ENCODE results near the gene ME3. TPM values are rescaled to one million over a fixed set of nuclear protein-coding genes. Genes with fewer than 3 reads are reported as not detected.

The ME3 gene
- total and polyA plus RNA-seq, 2 donors (not counting 1 experiment from before 2014, with no cell fraction given), result 8.8 to 50.7 TPM

- no peak overlapping the region for H2AFZ ChIP-seq (ENCODE audit: low read length)
- no peak overlapping the region for H3K4me2 ChIP-seq (ENCODE audit: extremely low read depth, insufficient read depth, low read length)
- TF ChIP-seq EZH2 (IDR thresholded peaks at IDR 0.05; ENCODE audit: low read length, missing control alignments) (no peak), CTCF (conservative IDR thresholded peaks at IDR 0.05 in 1 of 2, IDR thresholded peaks at IDR 0.05 in 1 of 2; ENCODE audit: low read depth in 1 of 2, low read length in 2 of 2) (no peak)
- H3K79me2 ChIP-seq (ENCODE audit: control insufficient read depth, insufficient read depth, low read length), result no peaks in the 10 kb centered on the region
- H3K27me3 ChIP-seq (ENCODE audit: control insufficient read depth, insufficient read depth, low read length), result no peaks in the 10 kb centered on the region
- H3K9me3 ChIP-seq (ENCODE audit: control insufficient read depth, insufficient read depth, low read depth, low read length), result no peaks in the 10 kb centered on the region
- DNase-seq (ENCODE audit: low read depth in 2 of 2), result no peak
- H3K27ac ChIP-seq (ENCODE audit: insufficient read depth, low read length), result no peak overlapping the region
- no peaks in the 10 kb centered on the region for H3K4me1 ChIP-seq (ENCODE audit: control insufficient read depth, extremely low read depth, insufficient read depth, low read length)
- H3K9ac ChIP-seq (ENCODE audit: insufficient read depth, low read length), result no peak overlapping the region
- H3K36me3 ChIP-seq (ENCODE audit: control insufficient read depth, insufficient read depth, low read length), result no peaks in the 10 kb centered on the region
- H4K20me1 ChIP-seq (ENCODE audit: control insufficient read depth, extremely low read depth, insufficient read depth, low read length), result no peaks in the 10 kb centered on the region
- no peak overlapping the region for H3K4me3 ChIP-seq (replicated peaks in 1 of 4; ENCODE audit: control extremely low read depth in 1 of 4, insufficient read depth in 1 of 4, low read depth in 3 of 4, low read length in 4 of 4)
These were observed 224.5 kb downstream of the ME3 start for GRCh38 chr11:86447763-86448480.

GRCh38 chr11:86446924-86447285 is 225.5 kb downstream of the ME3 start:
- Histone ChIP-seq H2AFZ (ENCODE audit: low read length) (no peak overlapping the region), H3K27me3 (ENCODE audit: control insufficient read depth, insufficient read depth, low read length) (no peaks in the 10 kb centered on the region), H3K4me2 (ENCODE audit: extremely low read depth, insufficient read depth, low read length) (no peak overlapping the region), H4K20me1 (ENCODE audit: control insufficient read depth, extremely low read depth, insufficient read depth, low read length) (no peaks in the 10 kb centered on the region), H3K4me1 (ENCODE audit: control insufficient read depth, extremely low read depth, insufficient read depth, low read length) (peaks cover 4% of the 10 kb centered on the region), H3K9ac (ENCODE audit: insufficient read depth, low read length) (no peak overlapping the region), H3K36me3 (ENCODE audit: control insufficient read depth, insufficient read depth, low read length) (no peaks in the 10 kb centered on the region), H3K79me2 (ENCODE audit: control insufficient read depth, insufficient read depth, low read length) (no peaks in the 10 kb centered on the region), H3K9me3 (ENCODE audit: control insufficient read depth, insufficient read depth, low read depth, low read length) (no peaks in the 10 kb centered on the region), H3K4me3 (replicated peaks in 1 of 4; ENCODE audit: control extremely low read depth in 1 of 4, insufficient read depth in 1 of 4, low read depth in 3 of 4, low read length in 4 of 4) (no peak overlapping the region), H3K27ac (ENCODE audit: insufficient read depth, low read length) (no peak overlapping the region)
- TF ChIP-seq EZH2 (IDR thresholded peaks at IDR 0.05; ENCODE audit: low read length, missing control alignments), result no peak
- no peak for TF ChIP-seq CTCF (conservative IDR thresholded peaks at IDR 0.05 in 1 of 2, IDR thresholded peaks at IDR 0.05 in 1 of 2; ENCODE audit: low read depth in 1 of 2, low read length in 2 of 2)
- no peak for DNase-seq (ENCODE audit: low read depth in 2 of 2)

- H3K9me3 ChIP-seq (ENCODE audit: control insufficient read depth, insufficient read depth, low read depth, low read length), result no peaks in the 10 kb centered on the region
- no peak overlapping the region for H3K4me3 ChIP-seq (replicated peaks in 1 of 4; ENCODE audit: control extremely low read depth in 1 of 4, insufficient read depth in 1 of 4, low read depth in 3 of 4, low read length in 4 of 4)
- no peak overlapping the region for H3K9ac ChIP-seq (ENCODE audit: insufficient read depth, low read length)
- no peak overlapping the region for H3K27ac ChIP-seq (ENCODE audit: insufficient read depth, low read length)
- DNase-seq (ENCODE audit: low read depth in 2 of 2), result no peak
- H2AFZ ChIP-seq (ENCODE audit: low read length), result no peak overlapping the region
- TF ChIP-seq EZH2 (IDR thresholded peaks at IDR 0.05; ENCODE audit: low read length, missing control alignments) (no peak), CTCF (conservative IDR thresholded peaks at IDR 0.05 in 1 of 2, IDR thresholded peaks at IDR 0.05 in 1 of 2; ENCODE audit: low read depth in 1 of 2, low read length in 2 of 2) (no peak)
- no peaks in the 10 kb centered on the region for H3K27me3 ChIP-seq (ENCODE audit: control insufficient read depth, insufficient read depth, low read length)
- no peaks in the 10 kb centered on the region for H3K79me2 ChIP-seq (ENCODE audit: control insufficient read depth, insufficient read depth, low read length)
- H3K36me3 ChIP-seq (ENCODE audit: control insufficient read depth, insufficient read depth, low read length), result no peaks in the 10 kb centered on the region
- H3K4me2 ChIP-seq (ENCODE audit: extremely low read depth, insufficient read depth, low read length), result no peak overlapping the region
- H4K20me1 ChIP-seq (ENCODE audit: control insufficient read depth, extremely low read depth, insufficient read depth, low read length), result no peaks in the 10 kb centered on the region
- H3K4me1 ChIP-seq (ENCODE audit: control insufficient read depth, extremely low read depth, insufficient read depth, low read length), result peaks cover 4% of the 10 kb centered on the region
These were observed 226.1 kb downstream of the ME3 start for GRCh38 chr11:86446163-86446923.

All from fibroblast of lung (primary cell).